Kidney (tissue), 14 donors: ENCODE results near the gene CGREF1. TPM values are rescaled to one million over a fixed set of nuclear protein-coding genes. Genes with fewer than 3 reads are reported as not detected.

ENCODE experiments used
- DNase-seq, 5 donors: peaks; one replicate each; pipeline ENCODE4 v3.0.0-alpha.2; 2013 to 2020
- FAIRE-seq: peaks from 2 replicates; lab custom pipeline; 2012; peaks lifted over from hg19 to GRCh38; lab: Jason Lieb, UNC
- H3K27ac ChIP-seq, 2 donors: one replicate each; pipeline ENCODE4 v1.7.0; 2013; ENCODE audit warnings: low read depth in 2 of 2, low read length in 2 of 2, inconsistent platforms in 1 of 2
- H3K27me3 ChIP-seq: one replicate; pipeline ENCODE4 v1.7.1; 2013; ENCODE audit warnings: low read length, inconsistent platforms; ENCODE audit not compliant: control insufficient read depth, insufficient read depth
- H3K36me3 ChIP-seq, 3 donors: one replicate each; pipeline versions ENCODE4 v1.7.0 to v1.7.1; 2013; ENCODE audit warnings: low read length in 3 of 3, control low read depth in 1 of 3, inconsistent platforms in 1 of 3; ENCODE audit not compliant: insufficient read depth in 3 of 3, control insufficient read depth in 2 of 3
- H3K4me1 ChIP-seq, 3 donors: one replicate each; pipeline versions ENCODE4 v1.7.0 to v1.7.1; 2013; ENCODE audit warnings: low read length in 3 of 3, inconsistent platforms in 1 of 3, low read depth in 1 of 3; ENCODE audit not compliant: control insufficient read depth in 2 of 3, insufficient read depth in 2 of 3
- H3K4me3 ChIP-seq, 3 donors: one replicate each; pipeline versions ENCODE4 v1.7.0 to v1.8.1; 2013; ENCODE audit warnings: low read length in 3 of 3, control low read depth in 1 of 3, inconsistent platforms in 1 of 3
- H3K9ac ChIP-seq, 3 donors: one replicate each; pipeline versions ENCODE4 v1.7.0 to v1.7.1; 2013; ENCODE audit warnings: low read length in 3 of 3, control low read depth in 1 of 3, inconsistent platforms in 1 of 3
- H3K9me3 ChIP-seq, 3 donors: one replicate each; pipeline versions ENCODE4 v1.7.0 to v1.7.1; 2013; ENCODE audit warnings: low read length in 3 of 3, control low read depth in 1 of 3, inconsistent platforms in 1 of 3; ENCODE audit not compliant: control insufficient read depth in 2 of 3, insufficient read depth in 1 of 3
- intact Hi-C: fragments of 100-400 bp; cut with DNase I; formaldehyde crosslinking; loops from one replicate; pipeline ENCODE4 v1.11.1; 2022
- polyA plus RNA-seq: library from polyadenylated mRNA; stranded (reverse); fragments of 350-450 nt; fragmentation: Illumina TruSeq; extraction: RNeasy Lipid Tissue Mini Kit (QIAGEN cat#74804); gene quantifications from one replicate; pipeline ENCODE4 v1.2.3, GENCODE V29; 2014; ENCODE audit warnings: low read depth, low replicate concordance; ENCODE audit not compliant: insufficient read depth
- total RNA-seq: library from RNA; stranded (reverse); fragmentation: NEBNext Ultra II Directional; extraction: Animal tissue kit (Norgen Biotek cat#: 25700); gene quantifications from one replicate; pipeline ENCODE4 v1.2.1, GENCODE V29; 2021
- TF ChIP-seq, protein P1 (sequence below): IDR thresholded peaks from 3 replicates; pipeline ENCODE4 v1.5.1; 2012; ENCODE audit warnings: mild to moderate bottlenecking, moderate library complexity, borderline replicate concordance; ENCODE audit not compliant: insufficient read depth; ENCODE audit errors: extremely low read depth
- donor health status: control.
- donor health status: control.
- donor health status: control.
- donor health status: control.
- donor health status: control.
- donor health status: DM: yes; HTN: yes; CAD: no.
- donor health status: Normal renal cell carcinoma (clear cell type).

The CGREF1 gene
- total and polyA plus RNA-seq, 2 donors from 2014 or later, result 3.7 to 3.8 TPM

DNA sequence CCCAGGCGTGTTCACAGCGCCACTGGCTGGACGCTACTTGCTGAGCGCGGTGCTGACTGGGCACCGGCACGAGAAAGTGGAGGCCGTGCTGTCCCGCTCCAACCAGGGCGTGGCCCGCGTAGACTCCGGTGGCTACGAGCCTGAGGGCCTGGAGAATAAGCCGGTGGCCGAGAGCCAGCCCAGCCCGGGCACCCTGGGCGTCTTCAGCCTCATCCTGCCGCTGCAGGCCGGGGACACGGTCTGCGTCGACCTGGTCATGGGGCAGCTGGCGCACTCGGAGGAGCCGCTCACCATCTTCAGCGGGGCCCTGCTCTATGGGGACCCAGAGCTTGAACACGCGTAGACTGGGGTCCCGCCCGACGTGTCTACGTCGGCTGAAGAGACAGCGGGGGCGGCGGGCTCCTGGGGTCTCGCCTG, 33.2 kb downstream of the CGREF1 start:
- intact Hi-C loops, result no loop called here
- TF ChIP-seq, protein P1, sequence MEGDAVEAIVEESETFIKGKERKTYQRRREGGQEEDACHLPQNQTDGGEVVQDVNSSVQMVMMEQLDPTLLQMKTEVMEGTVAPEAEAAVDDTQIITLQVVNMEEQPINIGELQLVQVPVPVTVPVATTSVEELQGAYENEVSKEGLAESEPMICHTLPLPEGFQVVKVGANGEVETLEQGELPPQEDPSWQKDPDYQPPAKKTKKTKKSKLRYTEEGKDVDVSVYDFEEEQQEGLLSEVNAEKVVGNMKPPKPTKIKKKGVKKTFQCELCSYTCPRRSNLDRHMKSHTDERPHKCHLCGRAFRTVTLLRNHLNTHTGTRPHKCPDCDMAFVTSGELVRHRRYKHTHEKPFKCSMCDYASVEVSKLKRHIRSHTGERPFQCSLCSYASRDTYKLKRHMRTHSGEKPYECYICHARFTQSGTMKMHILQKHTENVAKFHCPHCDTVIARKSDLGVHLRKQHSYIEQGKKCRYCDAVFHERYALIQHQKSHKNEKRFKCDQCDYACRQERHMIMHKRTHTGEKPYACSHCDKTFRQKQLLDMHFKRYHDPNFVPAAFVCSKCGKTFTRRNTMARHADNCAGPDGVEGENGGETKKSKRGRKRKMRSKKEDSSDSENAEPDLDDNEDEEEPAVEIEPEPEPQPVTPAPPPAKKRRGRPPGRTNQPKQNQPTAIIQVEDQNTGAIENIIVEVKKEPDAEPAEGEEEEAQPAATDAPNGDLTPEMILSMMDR, result peak; percentile 46
- Histone ChIP-seq H3K27me3 (no peaks in the 10 kb centered on the region), H3K9me3 (no peaks in the 10 kb centered on the region), H3K4me1 (peaks cover 0 to 16% (median 5%) of the 10 kb centered on the region in 3 donors), H3K4me3 (peak overlapping the region in 2 of 3 donors; percentile 47 to 67), H3K9ac (peak overlapping the region in 2 of 3 donors; percentile 8 to 34), H3K36me3 (no peaks in the 10 kb centered on the region), H3K27ac (peak overlapping the region; percentile 67 to 85)
- DNase-seq (peak; percentile 58 to 92 (median 74)), FAIRE-seq (no peak)

DNA sequence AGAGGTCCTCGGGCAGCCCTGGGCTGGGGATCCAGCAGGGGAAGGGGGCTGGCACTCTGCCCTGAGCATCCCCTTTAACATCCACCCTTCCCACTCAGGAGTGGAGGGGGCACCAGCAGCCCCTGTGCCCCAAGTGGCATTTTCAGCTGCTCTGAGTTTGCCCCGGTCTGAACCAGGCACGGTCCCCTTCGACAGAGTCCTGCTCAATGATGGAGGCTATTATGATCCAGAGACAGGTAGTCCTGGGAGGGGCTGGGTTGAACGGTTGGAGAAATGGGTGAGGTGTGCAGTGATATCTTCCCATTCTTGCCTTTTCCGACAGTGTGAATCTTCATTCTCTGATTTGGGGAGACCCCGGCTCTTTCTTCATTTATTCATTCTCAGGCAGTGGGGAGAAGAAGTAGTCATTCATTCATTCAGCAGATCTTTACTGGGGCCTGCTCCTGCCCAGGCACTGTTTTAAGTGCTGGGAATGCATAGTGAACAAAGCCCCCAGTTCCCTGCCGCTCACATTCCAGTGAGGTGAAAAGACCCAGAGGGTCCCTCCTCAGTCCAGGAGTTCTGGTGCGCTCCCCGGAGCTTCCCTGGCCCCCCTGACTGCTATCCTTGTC, 33.8 kb downstream of the CGREF1 start:
- H3K4me3 ChIP-seq, result peak overlapping the region in 2 of 3 donors; percentile 47 to 67
- H3K27me3 ChIP-seq, result no peaks in the 10 kb centered on the region
- FAIRE-seq (no peak), DNase-seq (peak in 2 of 5 donors; percentile 47 to 50)
- TF ChIP-seq, protein P1, result no peak
- no peaks in the 10 kb centered on the region for H3K36me3 ChIP-seq
- peak overlapping the region; percentile 51 to 85 for H3K27ac ChIP-seq
- peak overlapping the region in 2 of 3 donors; percentile 8 to 34 for H3K9ac ChIP-seq
- peaks cover 0 to 19% (median 5%) of the 10 kb centered on the region in 3 donors for H3K4me1 ChIP-seq
- intact Hi-C loops, result no loop called here
- H3K9me3 ChIP-seq, result no peaks in the 10 kb centered on the region

DNA sequence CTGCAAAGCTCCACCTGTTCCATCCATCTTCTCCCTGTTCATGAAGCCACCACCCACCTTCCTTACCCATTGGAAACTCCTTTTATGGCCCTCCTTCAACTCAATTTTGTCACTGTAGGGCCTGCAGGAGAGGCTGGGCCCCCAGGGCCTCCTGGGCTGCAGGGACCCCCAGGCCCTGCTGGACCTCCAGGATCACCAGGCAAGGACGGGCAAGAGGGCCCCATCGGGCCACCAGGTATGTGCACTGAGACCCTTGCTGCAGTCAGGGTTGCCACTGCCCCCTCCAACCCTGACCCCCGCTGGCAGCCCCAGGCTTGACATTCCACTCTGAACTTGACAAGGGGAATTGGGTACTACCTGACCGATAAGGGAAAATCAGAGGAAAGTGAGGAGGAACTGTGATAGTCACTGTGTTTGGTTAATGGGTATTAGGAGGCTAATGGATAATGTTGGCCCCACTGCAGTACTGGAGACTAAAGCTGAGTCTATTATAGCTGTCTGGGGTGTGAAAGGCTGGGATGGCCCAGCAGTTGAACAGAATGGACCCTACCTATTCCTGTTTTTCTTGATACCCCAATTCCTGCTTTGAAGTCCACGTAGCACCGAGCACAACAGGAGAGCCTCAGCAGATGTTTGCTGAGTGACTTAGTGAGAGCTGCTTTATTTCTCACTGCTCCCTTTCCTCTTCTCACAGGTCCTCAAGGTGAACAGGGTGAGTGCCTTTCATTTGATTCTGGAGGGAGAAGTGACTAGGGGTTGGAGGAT, 34.4 kb downstream of the CGREF1 start:
- Histone ChIP-seq H3K9ac (no peak overlapping the region), H3K36me3 (no peaks in the 10 kb centered on the region), H3K4me3 (no peak overlapping the region), H3K27ac (no peak overlapping the region), H3K9me3 (no peaks in the 10 kb centered on the region), H3K4me1 (peaks cover 0 to 19% (median 5%) of the 10 kb centered on the region in 3 donors), H3K27me3 (no peaks in the 10 kb centered on the region)
- FAIRE-seq (no peak), DNase-seq (peak in 1 of 5 donors; percentile 79)
- intact Hi-C loops, result no loop called here
- TF ChIP-seq, protein P1, result no peak
